ENCODE results near the gene PKDREJ.

- TF ChIP-seq EZH2phosphoT487 (IDR thresholded peaks at IDR 0.05; ENCODE audit: insufficient read depth, low read depth) = no peak
- TF ChIP-seq EZH2 (IDR thresholded peaks at IDR 0.05; ENCODE audit: insufficient read depth, poor library complexity, severe bottlenecking) = no peak
These were observed 24.6 kb downstream of the PKDREJ start for GRCh38 chr22:46238541-46238940.
